ENCODE data around the gene NALCN. TPM values are rescaled to one million over a fixed set of nuclear protein-coding genes. Genes with fewer than 3 reads are reported as not detected.

The NALCN gene
- total RNA-seq, 1 donor from 2014 or later = 0.81 TPM

- Mint-ChIP-seq H3K36me3 (ENCODE audit: unreplicated experiment) (no peaks in the 10 kb centered on the region), H3K27me3 (ENCODE audit: unreplicated experiment) (peaks cover 1% of the 10 kb centered on the region), H3K4me1 (ENCODE audit: low read depth, unreplicated experiment) (no peaks in the 10 kb centered on the region), H3K4me3 (ENCODE audit: unreplicated experiment) (no peak overlapping the region), H3K27ac (ENCODE audit: unreplicated experiment) (no peak overlapping the region), H3K9me3 (ENCODE audit: unreplicated experiment) (peaks cover 2% of the 10 kb centered on the region)
- no peak for TF ChIP-seq CTCF (IDR thresholded peaks at IDR 0.05; ENCODE audit: partially characterized antibody, unreplicated experiment)
- DNase-seq = no peak
Measured at GRCh38 chr13:101449790-101450748, 33.8 kb upstream of the NALCN start.

- no peak overlapping the region for H3K27ac Mint-ChIP-seq (ENCODE audit: unreplicated experiment)
- no peak overlapping the region for H3K4me3 Mint-ChIP-seq (ENCODE audit: unreplicated experiment)
- TF ChIP-seq CTCF (IDR thresholded peaks at IDR 0.05; ENCODE audit: partially characterized antibody, unreplicated experiment) = no peak
Measured at GRCh38 chr13:101447852-101448251, 31.5 kb upstream of the NALCN start.

GRCh38 chr13:101434486-101434885 is 18.2 kb upstream of the NALCN start:
- Mint-ChIP-seq H3K9me3 (ENCODE audit: unreplicated experiment) (peaks cover 2% of the 10 kb centered on the region), H3K36me3 (ENCODE audit: unreplicated experiment) (no peaks in the 10 kb centered on the region), H3K4me3 (ENCODE audit: unreplicated experiment) (no peak overlapping the region), H3K4me1 (ENCODE audit: low read depth, unreplicated experiment) (peaks cover 8% of the 10 kb centered on the region), H3K27me3 (ENCODE audit: unreplicated experiment) (peaks cover 2% of the 10 kb centered on the region), H3K27ac (ENCODE audit: unreplicated experiment) (no peak overlapping the region)
- no peak for TF ChIP-seq CTCF (IDR thresholded peaks at IDR 0.05; ENCODE audit: partially characterized antibody, unreplicated experiment)
- DNase-seq = no peak

More at GRCh38 chr13:101447852-101448251, 31.5 kb upstream of the NALCN start:
- Mint-ChIP-seq H3K36me3 (ENCODE audit: unreplicated experiment) (no peaks in the 10 kb centered on the region), H3K27me3 (ENCODE audit: unreplicated experiment) (peaks cover 1% of the 10 kb centered on the region), H3K9me3 (ENCODE audit: unreplicated experiment) (no peaks in the 10 kb centered on the region), H3K4me1 (ENCODE audit: low read depth, unreplicated experiment) (no peaks in the 10 kb centered on the region)
- DNase-seq = no peak

- Mint-ChIP-seq H3K9me3 (ENCODE audit: unreplicated experiment) (peaks cover 2% of the 10 kb centered on the region), H3K36me3 (ENCODE audit: unreplicated experiment) (no peaks in the 10 kb centered on the region)
Measured at GRCh38 chr13:101433895-101434294, 17.6 kb upstream of the NALCN start.

More at GRCh38 chr13:101433895-101434294, 17.6 kb upstream of the NALCN start:
- H3K27me3 Mint-ChIP-seq (ENCODE audit: unreplicated experiment) = peaks cover 2% of the 10 kb centered on the region
- H3K27ac Mint-ChIP-seq (ENCODE audit: unreplicated experiment) = no peak overlapping the region
- TF ChIP-seq CTCF (IDR thresholded peaks at IDR 0.05; ENCODE audit: partially characterized antibody, unreplicated experiment) = no peak
- peaks cover 8% of the 10 kb centered on the region for H3K4me1 Mint-ChIP-seq (ENCODE audit: low read depth, unreplicated experiment)
- DNase-seq = no peak
- H3K4me3 Mint-ChIP-seq (ENCODE audit: unreplicated experiment) = no peak overlapping the region

All from glutamatergic neuron (in vitro differentiated cells).